ENCODE data around the gene GNA12. TPM values are rescaled to one million over a fixed set of nuclear protein-coding genes. Genes with fewer than 3 reads are reported as not detected.
"Not testable (repeated sequence)": the region's sequence is repeated elsewhere in the genome, so short reads cannot be mapped to it uniquely, and the experiment has no call there.

Gene GNA12
- total and polyA plus RNA-seq, 9 of the 15 experiments (the other 6 are each of a cell fraction or from before 2014, with no cell fraction given): 0.65 to 32.7 (median 9.6) TPM

DNA sequence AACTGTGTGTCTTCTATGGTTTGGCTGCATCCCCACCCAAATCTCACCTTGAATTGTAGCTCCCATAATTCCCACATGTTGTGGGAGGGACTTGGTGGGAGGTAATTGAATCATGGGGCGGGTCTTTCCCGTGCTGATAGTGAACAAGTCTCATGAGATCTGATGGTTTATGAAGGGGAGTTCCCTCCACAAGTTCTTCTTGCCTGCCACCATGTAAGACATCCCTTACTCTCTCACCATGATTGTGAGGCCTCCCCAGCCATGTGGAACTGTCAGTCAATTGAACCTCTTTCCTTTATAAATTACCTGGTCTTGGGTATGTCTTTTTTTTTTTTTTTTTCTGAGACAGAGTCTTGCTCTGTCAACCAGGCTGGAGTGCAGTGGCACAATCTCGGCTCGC is 9.4 kb upstream of the GNA12 start:
- H4K20me1 ChIP-seq (replicated peaks; ENCODE audit: control insufficient read depth, insufficient read depth, low read length); H3K9me3 ChIP-seq (replicated peaks; ENCODE audit: control insufficient read depth, insufficient read depth, low read depth, low read length); H3K9me1 ChIP-seq (ENCODE audit: control insufficient read depth, insufficient read depth, low read length); H3K4me3 ChIP-seq; H3K9ac ChIP-seq (ENCODE audit: insufficient read depth in 1 of 2, low read depth in 2 of 2, low read length in 2 of 2); FAIRE-seq; H3K27ac ChIP-seq (ENCODE audit: extremely low read depth, low read depth, low read length); H3K27me3 ChIP-seq (ENCODE audit: control insufficient read depth in 2 of 2, insufficient read depth in 2 of 2, low read length in 2 of 2); H3K36me3 ChIP-seq (ENCODE audit: control insufficient read depth, insufficient read depth, low read length); BruUV-seq (replicated peaks); H3K79me2 ChIP-seq (ENCODE audit: control insufficient read depth, insufficient read depth, low read length); H2AFZ ChIP-seq (ENCODE audit: low read depth, low read length); DNase-seq (ENCODE audit: extremely low read depth in 1 of 4, low spot score in 3 of 4); intact Hi-C loops (cut with micrococcal nuclease); ATAC-seq; H3K4me1 ChIP-seq (replicated peaks in 1 of 2; ENCODE audit: control insufficient read depth in 2 of 2, insufficient read depth in 2 of 2, low read length in 2 of 2); H3K4me2 ChIP-seq (ENCODE audit: insufficient read depth, low read length): not testable (repeated sequence)
- in situ Hi-C loops (cut with MboI): loop anchor here (25.0 kb wide), 1 partner anchor 1034 kb away; no protein-coding TSS in a partner anchor
- 4% methylated on average over 2 of the region's 4 CpGs for WGBS (ENCODE audit: insufficient coverage, low coverage, missing lambda C conversion rate)
- ChIA-PET CTCF (ENCODE audit: low intra/inter-chr PET ratio) (interaction anchor here (0.6 kb wide), 1 partner anchor 694 kb away, joined by 3 read pairs; no protein-coding TSS in a partner anchor), POLR2A (interaction anchor here (1.0 kb wide), 1 partner anchor 13 kb away, joined by 3 read pairs; no protein-coding TSS in a partner anchor)
- TF ChIP-seq POLR2A (conservative IDR thresholded peaks at IDR 0.05) (0 out of 2 replicates have a peak, but pooled peaks have one; percentile 36), PKNOX1 (IDR thresholded peaks at IDR 0.05) (peak; percentile 26; the same call in 1 of the 2 replicates)

- Histone ChIP-seq H3K4me1 (replicated peaks in 1 of 2; ENCODE audit: control insufficient read depth in 2 of 2, insufficient read depth in 2 of 2, low read length in 2 of 2) (no peaks in the 10 kb centered on the region), H2AFZ (ENCODE audit: low read depth, low read length) (no peak overlapping the region), H3K9me3 (replicated peaks; ENCODE audit: control insufficient read depth, insufficient read depth, low read depth, low read length) (no peaks in the 10 kb centered on the region; the same call in 1 of the 2 replicates), H3K27me3 (ENCODE audit: control insufficient read depth in 2 of 2, insufficient read depth in 2 of 2, low read length in 2 of 2) (no peaks in the 10 kb centered on the region; a peak in 1 of 5 replicates), H3K9me1 (ENCODE audit: control insufficient read depth, insufficient read depth, low read length) (peaks cover 2% of the 10 kb centered on the region), H4K20me1 (replicated peaks; ENCODE audit: control insufficient read depth, insufficient read depth, low read length) (no peaks in the 10 kb centered on the region), H3K4me2 (ENCODE audit: insufficient read depth, low read length) (no peak overlapping the region), H3K4me3 (no peak overlapping the region), H3K9ac (ENCODE audit: insufficient read depth in 1 of 2, low read depth in 2 of 2, low read length in 2 of 2) (no peak overlapping the region), H3K27ac (ENCODE audit: extremely low read depth, low read depth, low read length) (no peak overlapping the region), H3K79me2 (ENCODE audit: control insufficient read depth, insufficient read depth, low read length) (no peaks in the 10 kb centered on the region), H3K36me3 (ENCODE audit: control insufficient read depth, insufficient read depth, low read length) (no peaks in the 10 kb centered on the region)
- no peak for TF ChIP-seq GTF2F1 (IDR thresholded peaks at IDR 0.05; ENCODE audit: low read depth, low read length)
- TF ChIP-seq ZNF695 (CRISPR knock-in tag; IDR thresholded peaks at IDR 0.05): no peak
- TF ChIP-seq PCBP2 (IDR thresholded peaks at IDR 0.05; ENCODE audit: low read depth, low read length, poor library complexity, severe bottlenecking): no peak
- TF ChIP-seq TARDBP (IDR thresholded peaks at IDR 0.05): no peak
- TF ChIP-seq POU5F1 (IDR thresholded peaks at IDR 0.05; ENCODE audit: borderline replicate concordance, low read depth, low read length, partially characterized antibody): no peak
- TF ChIP-seq, protein P1, sequence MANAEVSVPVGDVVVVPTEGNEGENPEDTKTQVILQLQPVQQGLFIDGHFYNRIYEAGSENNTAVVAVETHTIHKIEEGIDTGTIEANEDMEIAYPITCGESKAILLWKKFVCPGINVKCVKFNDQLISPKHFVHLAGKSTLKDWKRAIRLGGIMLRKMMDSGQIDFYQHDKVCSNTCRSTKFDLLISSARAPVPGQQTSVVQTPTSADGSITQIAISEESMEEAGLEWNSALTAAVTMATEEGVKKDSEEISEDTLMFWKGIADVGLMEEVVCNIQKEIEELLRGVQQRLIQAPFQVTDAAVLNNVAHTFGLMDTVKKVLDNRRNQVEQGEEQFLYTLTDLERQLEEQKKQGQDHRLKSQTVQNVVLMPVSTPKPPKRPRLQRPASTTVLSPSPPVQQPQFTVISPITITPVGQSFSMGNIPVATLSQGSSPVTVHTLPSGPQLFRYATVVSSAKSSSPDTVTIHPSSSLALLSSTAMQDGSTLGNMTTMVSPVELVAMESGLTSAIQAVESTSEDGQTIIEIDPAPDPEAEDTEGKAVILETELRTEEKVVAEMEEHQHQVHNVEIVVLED (CRISPR knock-in tag; IDR thresholded peaks at IDR 0.05): no peak
- TF ChIP-seq FOSL1 (tag; conservative IDR thresholded peaks at IDR 0.05): 0 out of 2 replicates have a peak, but pooled peaks have one; percentile 14
- in situ Hi-C loops (cut with MboI): loop anchor here (25.0 kb wide), 1 partner anchor 1034 kb away; no protein-coding TSS in a partner anchor
- BruUV-seq (replicated peaks): no TSS peak
- FAIRE-seq (no peak), ATAC-seq (no peak; the same call in 1 of the 3 replicates), DNase-seq (ENCODE audit: extremely low read depth in 1 of 4, low spot score in 3 of 4) (no peak)
- CTCF ChIA-PET (ENCODE audit: low intra/inter-chr PET ratio): no interaction called here
- POLR2A ChIA-PET: interaction anchor here (1.0 kb wide), 1 partner anchor 12 kb away, joined by 3 read pairs; no protein-coding TSS in a partner anchor
- intact Hi-C loops (cut with micrococcal nuclease): no loop called here
- 24% methylated on average over 3 of the region's 3 CpGs for WGBS (ENCODE audit: insufficient coverage, low coverage, missing lambda C conversion rate)
Measured at GRCh38 chr7:2853147-2853546, 9.0 kb upstream of the GNA12 start.

Measured in K562 (cell line).